ENCODE results near the gene CACNA2D2.

GRCh38 chr3:50406487-50406886 is 96.9 kb downstream of the CACNA2D2 start:
- TF ChIP-seq, protein P1, sequence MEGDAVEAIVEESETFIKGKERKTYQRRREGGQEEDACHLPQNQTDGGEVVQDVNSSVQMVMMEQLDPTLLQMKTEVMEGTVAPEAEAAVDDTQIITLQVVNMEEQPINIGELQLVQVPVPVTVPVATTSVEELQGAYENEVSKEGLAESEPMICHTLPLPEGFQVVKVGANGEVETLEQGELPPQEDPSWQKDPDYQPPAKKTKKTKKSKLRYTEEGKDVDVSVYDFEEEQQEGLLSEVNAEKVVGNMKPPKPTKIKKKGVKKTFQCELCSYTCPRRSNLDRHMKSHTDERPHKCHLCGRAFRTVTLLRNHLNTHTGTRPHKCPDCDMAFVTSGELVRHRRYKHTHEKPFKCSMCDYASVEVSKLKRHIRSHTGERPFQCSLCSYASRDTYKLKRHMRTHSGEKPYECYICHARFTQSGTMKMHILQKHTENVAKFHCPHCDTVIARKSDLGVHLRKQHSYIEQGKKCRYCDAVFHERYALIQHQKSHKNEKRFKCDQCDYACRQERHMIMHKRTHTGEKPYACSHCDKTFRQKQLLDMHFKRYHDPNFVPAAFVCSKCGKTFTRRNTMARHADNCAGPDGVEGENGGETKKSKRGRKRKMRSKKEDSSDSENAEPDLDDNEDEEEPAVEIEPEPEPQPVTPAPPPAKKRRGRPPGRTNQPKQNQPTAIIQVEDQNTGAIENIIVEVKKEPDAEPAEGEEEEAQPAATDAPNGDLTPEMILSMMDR (conservative IDR thresholded peaks at IDR 0.05 in 1 of 2, IDR thresholded peaks at IDR 0.05 in 1 of 2; ENCODE audit: low read depth in 1 of 2, low read length in 2 of 2): no peak
- TF ChIP-seq EZH2 (IDR thresholded peaks at IDR 0.05; ENCODE audit: low read length, missing control alignments): no peak

All from fibroblast of lung (primary cell).